HG03196 (cell line): ENCODE data around the gene FAM3A.
"Not testable (repeated sequence)": the region's sequence is repeated elsewhere in the genome, so short reads cannot be mapped to it uniquely, and the experiment has no call there.

ENCODE experiments used
- ATAC-seq: cut with Tn5 transposase; IDR thresholded peaks from one replicate; pipeline ENCODE4 v1.9.1; 2021; ENCODE audit not compliant: unreplicated experiment

FAM3A gene

DNA sequence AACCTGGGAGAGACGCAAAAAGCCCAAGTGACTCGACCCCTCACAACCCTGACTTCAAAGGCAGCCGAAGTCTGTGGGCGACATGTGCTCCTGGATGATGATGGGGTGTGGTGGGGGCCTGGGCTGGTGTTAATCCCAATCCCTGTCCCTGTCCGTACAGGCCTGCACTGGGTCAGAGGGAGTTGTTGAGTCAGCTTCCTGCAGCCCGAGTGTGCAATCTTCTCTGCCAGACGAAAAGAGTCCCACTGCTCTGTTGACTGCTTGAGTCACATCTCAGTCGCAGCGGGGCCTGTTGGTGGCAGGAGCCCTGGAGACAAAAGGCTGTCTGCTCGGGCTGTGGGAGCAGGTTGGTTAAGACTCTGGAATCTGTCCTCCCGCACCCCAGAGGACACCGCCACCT lies 10.3 kb downstream of the FAM3A start:
- ATAC-seq = no peak

DNA sequence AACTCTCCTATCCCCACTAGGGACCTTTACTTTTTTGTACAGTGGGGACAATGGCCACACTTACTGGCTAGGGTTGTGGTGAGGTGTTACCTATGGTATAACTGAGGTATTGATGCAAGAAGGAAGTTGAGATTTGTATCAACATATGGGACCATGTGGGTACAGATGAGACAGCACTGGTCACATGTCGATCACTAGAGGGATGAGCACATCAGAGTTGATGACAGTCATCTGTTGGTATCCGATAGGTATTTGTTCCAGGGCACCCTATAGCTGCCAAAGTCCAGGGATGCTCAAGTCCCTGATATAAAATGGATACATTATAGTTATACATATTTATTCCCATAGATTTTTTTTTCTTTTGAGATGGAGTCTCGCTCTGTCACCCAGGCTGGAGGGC lies 13.0 kb downstream of the FAM3A start:
- no peak for ATAC-seq

DNA sequence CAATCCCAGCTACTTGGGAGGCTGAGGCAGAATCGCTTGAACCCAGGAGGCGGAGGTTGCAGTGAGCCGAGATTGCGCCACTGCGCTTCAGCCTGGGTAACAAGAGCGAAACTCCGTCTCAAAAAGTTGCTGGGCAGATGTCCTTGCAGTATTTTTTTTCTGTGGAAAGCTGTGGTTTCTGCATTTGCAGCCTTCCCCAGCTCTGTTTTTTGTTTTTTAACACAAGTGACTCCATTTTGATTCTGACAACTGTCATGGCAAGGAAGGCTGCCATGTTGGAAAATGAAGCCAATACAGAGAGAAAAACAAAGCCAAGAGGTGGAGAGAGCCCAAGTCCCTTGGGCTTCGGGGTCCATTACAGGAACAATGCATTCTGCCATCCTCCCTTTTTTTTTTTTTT lies 13.9 kb downstream of the FAM3A start:
- no peak for ATAC-seq

DNA sequence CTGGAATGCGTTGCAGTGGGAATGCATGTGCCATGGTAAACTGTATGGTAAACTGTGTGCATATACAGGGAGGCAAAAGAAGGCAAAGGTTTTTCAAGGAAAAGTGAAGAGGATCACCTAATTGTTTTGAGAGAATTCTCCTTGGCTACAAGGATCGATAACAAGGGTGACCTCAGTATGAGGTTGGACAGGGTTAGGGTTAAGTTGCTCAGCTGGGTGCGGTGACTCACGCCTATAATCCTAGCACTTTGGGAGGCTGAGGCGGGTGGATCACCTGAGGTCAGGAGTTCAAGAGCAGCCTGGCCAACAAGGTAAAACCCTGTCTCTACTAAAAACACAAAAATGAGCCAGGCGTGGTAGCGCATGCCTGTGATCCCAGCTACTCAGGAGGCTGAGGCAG lies 14.6 kb downstream of the FAM3A start:
- not testable (repeated sequence) for ATAC-seq

DNA sequence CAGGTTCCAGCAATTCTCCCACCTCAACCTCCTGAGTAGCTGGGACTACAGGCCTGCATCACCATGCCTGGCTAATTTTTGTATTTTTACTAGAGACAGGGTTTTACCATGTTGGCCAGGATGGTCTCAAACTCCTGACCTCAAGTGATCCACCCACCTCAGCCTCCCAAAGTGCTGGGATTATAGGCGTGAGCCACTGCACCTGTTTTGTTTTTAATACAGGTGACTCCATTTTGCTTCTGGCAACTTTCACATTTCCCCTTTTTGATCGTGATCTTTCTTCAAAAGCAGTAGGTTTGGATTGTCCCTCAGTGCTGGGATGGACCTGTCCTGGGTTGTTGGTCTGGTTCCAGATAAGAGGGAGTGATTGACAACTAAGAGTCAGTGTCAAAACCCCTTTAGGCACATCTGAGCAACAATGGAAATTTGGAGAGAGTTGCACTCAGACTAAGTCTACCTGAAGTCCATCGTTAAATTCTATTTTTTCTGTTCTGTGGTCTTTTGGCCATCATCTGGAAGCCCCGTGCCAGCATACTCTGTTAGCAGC lies 19.4 kb downstream of the FAM3A start:
- ATAC-seq = not testable (repeated sequence)

DNA sequence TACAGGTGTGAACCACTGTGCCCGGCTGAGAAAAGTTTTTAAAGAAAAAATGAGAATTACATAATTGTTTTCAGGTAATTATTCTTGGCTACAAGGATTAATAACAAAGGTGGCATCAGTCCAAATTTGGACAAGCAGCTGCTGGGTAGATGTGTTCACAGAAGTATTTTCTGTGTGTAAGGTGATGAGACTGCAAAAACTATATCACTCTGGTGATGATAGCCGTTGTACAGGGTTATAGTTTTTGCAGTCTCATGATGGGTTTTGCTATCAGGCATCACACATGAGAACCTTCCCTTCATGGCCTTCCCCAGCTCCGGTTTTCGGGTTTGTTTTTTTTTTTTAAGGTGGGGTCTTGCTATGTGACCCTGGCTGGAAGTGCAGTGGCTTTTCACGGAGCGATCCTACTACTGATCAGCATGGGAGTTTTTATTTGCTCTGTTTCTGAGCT lies 20.5 kb downstream of the FAM3A start:
- no peak for ATAC-seq

DNA sequence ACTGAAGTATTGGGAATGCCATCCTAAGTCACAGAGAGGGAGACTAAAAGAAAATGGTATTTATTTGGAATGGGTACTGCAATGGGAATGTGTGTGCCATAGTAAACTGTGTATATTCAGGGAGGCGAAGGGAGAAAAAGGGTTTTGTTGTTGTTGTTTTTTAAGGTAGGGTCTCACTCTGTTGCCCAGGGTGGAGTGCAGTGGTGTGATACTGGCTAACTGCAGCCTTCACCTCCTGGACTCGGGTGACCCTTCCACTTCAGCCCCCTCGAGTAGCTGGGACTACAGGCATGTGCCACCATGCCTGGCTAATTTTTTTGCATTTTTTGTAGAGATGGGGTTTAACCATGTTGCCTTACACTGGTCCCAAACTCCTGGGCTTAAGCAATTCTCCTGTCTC lies 21.3 kb downstream of the FAM3A start:
- ATAC-seq = no peak

DNA sequence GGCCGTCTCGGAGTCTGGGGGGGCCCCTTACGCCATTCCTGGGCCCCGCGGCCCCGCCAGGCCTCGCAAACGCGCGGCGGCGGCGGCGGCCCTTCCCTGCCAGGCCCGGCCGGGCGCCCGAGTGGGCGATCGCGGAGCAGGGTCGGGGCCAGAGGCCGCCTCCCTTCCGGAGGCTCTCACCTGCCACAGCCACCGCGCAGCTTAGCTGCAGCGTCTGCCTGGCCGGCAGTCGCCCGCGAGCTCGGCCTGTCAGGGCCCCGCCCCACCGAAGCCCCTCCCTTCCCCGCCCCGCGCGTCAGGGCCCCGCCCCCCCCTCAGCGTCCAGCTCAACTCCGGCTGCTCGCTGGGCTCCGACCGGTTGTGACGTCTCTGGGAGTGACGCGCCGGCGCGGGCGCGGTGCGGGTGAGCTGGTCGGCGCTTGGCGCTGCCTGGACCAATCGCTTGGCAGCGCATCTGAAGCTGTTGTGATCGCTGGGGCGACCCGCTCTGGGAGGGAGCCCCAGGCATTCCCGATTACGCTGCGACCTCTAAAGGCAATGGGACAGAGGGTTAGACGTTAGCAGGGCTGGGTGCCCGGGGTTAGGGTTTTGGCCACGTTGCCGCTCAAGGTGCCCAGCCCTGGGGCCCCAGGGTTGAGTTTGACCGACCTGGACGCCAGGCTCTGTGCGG lies 25.5 kb downstream of the FAM3A start, which contains the start of gene SLC10A3:
TSS of gene SLC10A3 (minus strand) at position 216 of the 670 bp plus-strand sequence. CDS start 1,689 bp downstream, outside the sequence.
- peak; percentile 73 for ATAC-seq

DNA sequence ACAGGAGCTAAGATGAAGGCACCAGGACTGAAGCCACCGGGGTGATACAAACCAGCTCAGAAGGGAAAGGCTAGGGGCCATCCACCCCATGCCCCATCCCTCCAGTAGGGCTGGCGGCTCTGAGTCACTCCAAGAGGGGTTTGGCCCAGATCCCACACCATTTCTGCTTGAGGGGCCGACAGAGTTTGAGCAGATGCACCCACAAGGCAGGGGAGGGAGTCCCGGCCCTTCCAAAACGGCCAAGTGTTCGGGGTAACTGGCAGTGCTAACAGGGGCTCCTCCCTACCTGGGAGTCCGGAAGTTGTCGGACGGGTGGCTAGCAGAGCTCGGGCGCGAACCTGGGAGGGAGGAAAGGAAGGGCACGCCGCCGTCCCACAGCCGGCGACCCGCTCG lies 26.0 kb downstream of the FAM3A start:
- ATAC-seq = peak; percentile 19

DNA sequence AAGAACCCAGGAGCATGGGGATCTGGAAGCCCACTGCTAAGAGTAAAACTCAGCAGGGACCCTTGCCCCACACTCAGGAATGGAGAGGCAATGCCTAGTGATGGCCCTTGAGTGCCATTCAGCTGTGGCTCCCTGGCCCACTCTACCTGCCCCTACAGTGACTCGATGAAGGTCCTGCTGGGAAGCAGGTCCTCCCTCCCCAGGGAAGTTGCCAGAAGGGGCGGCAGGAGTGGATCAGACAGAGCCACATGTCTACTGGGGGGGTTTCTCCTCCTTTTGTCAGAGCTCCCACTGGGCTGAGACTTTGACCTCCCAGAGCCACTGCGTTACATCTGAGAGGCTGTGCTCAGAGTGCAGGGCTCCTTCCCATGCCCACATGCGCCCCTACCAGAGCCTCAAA lies 26.9 kb downstream of the FAM3A start:
- no peak for ATAC-seq

DNA sequence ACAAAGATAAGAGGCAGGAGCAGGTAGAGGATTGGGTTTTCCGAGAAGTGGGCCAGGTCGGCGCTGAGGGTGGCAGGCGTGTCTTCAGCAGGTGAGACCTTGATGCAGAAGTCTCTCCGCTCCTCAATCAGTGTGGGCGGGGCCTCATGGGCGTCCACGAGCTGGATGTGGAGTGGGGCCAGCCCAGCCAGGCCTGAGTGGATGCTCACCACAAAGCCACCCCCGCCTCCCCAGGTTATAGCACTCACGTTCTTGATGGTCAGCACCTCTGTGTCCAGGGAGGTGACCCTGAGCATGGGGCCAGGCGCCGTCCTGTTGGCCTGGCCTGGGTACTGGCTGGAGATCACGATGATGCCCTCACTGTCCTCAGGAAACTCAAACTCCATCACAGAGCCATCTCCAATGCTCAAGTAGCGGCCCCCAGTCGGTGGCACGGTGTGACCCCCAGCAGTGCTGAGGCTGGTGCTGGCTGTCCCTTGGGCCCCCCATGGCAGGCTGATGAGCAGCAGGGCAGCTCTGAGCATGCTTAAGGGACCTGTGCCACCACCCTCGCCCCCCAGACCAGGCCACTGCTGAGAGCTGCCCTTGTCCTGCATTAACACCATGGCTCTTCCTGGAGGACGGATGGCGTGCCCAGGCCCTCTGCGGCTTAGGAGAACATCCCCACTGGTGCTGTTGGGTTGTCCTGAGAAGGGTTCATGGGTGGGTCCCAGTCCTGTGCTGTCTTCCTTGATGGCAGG lies 27.5 kb downstream of the FAM3A start:
- ATAC-seq = no peak

DNA sequence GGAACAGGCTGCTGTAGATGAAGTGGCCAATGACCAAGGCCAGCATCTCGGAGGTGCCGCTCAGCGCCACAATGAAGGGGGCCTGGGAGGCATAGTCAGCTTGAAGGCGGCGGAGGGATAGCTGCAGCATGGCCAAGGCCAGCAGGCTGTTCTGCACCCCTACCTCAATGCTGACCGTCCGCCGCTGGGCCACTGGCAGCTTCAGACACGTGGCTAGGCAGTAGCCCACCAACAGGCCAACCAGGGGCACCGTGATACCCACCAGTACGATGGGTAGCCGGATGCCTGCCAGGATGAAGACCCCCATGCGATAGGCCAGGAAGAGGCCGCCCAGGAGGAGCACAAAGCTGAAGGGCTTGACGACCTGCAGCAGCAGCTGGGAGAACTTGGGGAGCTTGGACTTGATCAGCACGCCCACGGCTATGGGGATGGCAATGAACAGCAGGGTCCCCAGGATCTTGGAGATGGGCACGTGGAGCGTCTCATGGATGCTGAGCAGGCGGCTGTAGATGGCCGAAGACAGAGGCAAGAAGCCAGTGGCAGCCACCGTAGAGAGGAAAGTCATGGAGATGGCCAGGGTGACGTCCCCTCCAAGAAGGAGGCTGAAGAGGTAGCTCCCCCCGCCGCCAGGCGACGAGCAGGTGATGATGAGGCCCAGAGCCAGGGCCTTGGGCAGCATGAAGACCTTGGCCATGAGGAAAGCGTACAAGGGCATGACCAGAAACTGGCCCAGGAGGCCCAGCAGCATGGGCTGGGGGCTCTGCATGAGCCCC lies 28.3 kb downstream of the FAM3A start:
- no peak for ATAC-seq

DNA sequence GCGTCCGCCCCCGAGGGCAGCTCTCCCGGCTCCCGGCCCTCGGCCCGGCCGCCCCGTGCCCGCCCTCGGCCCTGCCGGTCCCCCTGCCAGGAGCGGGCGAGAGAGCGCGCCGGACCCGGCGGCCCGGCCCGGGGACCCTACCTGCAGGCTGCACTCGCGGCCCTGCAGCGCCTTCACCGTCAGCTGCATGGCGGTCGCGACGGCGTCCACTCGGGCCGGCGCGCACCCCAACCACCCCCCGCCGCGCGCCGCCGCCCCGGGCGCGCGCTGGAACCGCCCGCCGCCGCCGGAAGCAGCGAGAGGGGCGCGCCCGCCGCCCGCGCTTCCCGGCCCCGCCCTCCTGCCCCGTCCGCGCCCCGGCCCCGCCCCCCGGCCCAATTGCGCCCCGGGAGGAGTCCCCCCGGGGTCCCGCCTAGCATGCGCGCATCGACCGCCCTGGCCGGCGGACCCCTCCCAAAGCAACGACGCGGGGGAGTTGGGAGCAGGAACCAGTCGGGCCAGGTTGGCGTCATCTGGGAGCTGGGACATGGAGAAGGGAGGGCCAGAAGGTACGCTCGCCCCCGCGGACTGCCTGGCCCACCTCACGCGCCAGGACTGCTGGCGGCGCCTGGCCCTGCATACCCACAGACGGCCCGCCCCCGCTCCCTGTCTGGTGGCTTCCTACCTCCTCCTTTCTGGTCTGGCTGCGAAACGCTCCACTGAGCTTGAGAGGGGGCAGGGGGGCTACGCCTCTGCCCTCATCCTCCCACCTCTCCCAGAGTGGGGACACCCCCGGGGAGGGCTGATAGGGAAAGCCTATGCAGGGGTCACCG lies 29.4 kb downstream of the FAM3A start, which contains the start of gene UBL4A:
TSS of gene UBL4A (minus strand) at position 220 of the 812 bp plus-strand sequence. CDS start at position 189, 31 bp downstream.
- no peak for ATAC-seq

DNA sequence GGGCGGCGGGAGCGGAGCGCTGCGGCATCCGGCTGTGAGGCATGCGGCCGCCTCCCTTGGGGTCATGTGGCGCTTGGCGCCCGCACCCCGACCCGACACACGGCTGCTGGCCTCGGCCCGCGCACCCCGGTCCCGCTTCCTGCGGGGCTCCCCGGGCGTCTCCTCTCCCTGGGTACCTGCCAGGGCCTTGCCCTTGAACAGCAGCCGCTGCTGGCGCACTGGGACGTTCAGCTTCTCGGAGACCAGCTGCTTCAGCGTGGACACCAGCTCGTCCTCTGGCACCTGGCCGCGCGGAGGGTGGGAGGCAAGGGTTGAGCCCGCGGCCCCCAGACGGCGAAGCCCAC lies 30.0 kb downstream of the FAM3A start:
- ATAC-seq = no peak

DNA sequence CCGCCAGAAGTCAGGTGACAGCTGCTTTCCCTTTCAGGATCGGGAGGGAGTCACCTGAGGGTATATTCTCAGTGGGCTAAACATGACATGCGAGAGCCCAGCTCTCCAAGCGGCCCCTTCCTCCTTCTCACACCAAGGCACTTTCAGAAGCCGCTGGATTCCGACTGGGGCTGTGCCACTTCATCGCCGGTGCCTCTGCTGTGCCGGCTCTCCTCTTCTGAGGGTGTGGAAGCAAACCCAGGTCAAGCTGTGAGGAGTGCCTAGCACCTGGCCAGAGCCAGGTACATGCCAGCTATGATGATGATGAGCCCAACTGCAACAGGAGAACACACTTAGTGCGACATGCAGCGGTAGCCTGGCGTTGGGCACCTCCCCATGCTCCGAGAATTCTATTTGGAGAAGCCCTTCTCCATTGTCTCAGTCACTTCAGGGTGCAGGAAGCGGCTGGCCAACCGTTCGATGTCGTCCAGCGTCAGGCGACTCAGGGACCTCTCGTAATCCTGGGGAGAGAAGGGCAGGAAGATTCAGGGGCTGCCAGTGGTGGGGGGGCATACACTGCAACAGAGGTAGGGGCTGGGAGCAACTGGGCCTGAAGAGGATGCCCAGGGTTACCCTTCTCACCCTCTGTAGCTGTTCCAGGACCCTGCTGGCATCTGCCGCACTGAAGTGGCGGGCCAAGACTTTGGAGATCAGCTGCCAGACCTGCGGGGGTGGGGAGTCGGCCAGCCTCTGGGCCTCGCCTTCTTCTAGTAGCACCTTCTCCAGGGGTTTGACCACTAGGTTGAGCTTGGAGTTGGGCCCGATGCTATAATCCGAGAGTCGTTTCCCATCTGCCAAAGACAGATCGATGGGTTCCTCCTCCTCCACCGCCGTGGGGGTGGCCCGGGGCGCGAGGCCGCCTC lies 30.6 kb downstream of the FAM3A start:
- ATAC-seq = no peak

DNA sequence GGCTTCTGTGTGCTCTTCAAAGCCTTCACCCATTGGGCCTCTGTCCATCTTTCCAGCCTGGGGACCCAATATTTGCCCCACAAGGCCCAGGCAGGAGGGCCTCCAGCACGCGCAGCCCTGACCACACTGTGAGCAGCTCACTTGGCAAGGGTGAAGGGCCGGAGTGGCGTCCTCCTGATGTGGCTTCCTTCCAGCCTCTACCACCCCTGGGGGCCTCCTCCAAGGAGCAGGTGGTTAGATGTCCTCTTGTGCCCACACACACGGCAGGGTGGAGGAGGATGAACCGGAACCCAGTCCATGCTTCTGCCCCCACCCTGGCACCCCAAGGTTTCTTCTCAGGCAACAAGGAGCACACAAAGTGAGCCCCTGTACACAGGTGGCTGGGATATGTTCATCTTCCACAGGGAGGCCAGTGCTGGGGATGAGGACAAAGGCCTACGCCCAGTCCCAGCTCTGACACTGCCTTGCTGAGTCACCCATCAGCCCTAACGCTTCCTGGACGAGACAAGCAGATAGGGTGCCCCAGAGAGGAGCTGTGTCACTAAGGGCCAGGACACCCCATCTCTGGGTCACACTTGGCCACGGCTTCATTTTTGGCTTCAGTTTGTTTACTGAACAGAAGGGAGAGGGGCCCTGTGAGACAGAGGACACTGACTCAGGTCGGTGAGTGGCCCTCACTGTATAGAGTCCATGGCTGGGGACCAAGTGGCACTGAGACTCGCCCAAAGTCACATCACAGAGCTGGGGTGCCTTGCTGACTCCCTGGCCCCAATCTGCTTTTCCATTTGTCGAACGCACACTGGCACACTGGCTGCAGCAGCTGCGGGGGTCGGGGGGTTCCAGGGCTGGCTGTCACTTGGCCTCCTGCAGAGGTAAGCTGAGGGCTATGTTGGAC lies 31.5 kb downstream of the FAM3A start:
- ATAC-seq = no peak

DNA sequence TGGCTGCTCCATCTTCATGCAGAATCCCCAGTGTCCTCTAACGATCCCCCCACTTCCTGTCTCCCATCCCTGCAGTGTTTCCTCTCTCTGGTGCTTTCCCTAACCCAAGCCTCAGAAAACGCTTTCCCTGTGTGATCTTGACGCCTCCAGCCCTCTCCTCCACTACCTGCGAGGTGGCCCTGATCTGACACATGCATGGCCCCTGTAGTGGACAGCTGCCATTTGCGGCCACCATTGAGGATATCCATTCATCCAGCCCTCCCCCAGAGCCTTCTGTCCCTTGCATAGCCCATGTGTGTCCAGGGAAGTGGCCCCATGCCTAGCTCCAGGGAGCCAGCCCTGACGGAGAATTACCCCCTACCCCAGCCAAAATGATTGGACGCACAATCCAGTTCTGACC lies 32.7 kb downstream of the FAM3A start:
- ATAC-seq = no peak

DNA sequence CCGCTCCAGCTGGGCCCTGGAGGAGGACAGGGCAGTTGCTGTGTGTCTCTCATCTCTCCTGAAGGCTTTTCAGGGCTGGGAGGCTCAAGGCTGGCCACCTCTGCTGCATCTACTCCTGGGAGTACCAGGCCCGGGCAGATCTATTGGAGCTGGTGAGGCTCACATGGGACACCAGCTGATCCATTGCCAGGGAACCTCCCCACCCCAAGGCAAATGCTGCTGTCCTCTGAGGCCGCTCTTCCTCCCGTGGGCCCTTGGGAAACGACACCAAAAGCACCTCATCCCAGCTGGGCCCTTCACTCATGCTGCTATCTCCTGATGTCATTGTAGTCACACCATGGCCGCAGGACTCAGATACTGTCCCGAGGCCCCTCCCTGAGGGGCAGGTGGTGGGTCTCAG lies 33.2 kb downstream of the FAM3A start:
- no peak for ATAC-seq
